ENCODE measurements around the gene UTS2.
A peak's percentile ranks its signal among the peaks of the same experiment; 100 is the strongest.

Gene UTS2

GRCh38 chr1:7810395-7810794 lies 42.5 kb downstream of the UTS2 start:
- no peak overlapping the region for H3K4me3 ChIP-seq (replicated peaks; ENCODE audit: insufficient read depth, low read length)

GRCh38 chr1:7809742-7810141 lies 43.1 kb downstream of the UTS2 start:
- Histone ChIP-seq H3K27ac (replicated peaks) (no peak overlapping the region), H3K27me3 (ENCODE audit: insufficient read depth, poor library complexity, severe bottlenecking) (no peaks in the 10 kb centered on the region), H3K4me3 (replicated peaks; ENCODE audit: insufficient read depth, low read length) (no peak overlapping the region)
- no peak for DNase-seq (ENCODE audit: low read depth in 1 of 2, low spot score in 1 of 2)
- TF ChIP-seq POLR2AphosphoS5 (IDR thresholded peaks at IDR 0.05; ENCODE audit: low read depth) (no peak), GABPA (IDR thresholded peaks at IDR 0.05; ENCODE audit: low read depth) (no peak), REST (IDR thresholded peaks at IDR 0.05; ENCODE audit: insufficient replicate concordance, low read depth) (no peak), CTCF (IDR thresholded peaks at IDR 0.05; ENCODE audit: insufficient read depth, low read length) (no peak), SPI1 (IDR thresholded peaks at IDR 0.05; ENCODE audit: borderline replicate concordance, low read depth) (no peak)

More at GRCh38 chr1:7810395-7810794, 42.5 kb downstream of the UTS2 start:
- no peak overlapping the region for H3K27ac ChIP-seq (replicated peaks)
- H3K27me3 ChIP-seq (ENCODE audit: insufficient read depth, poor library complexity, severe bottlenecking): no peaks in the 10 kb centered on the region
- no peak for DNase-seq (ENCODE audit: low read depth in 1 of 2, low spot score in 1 of 2)
- TF ChIP-seq SPI1 (IDR thresholded peaks at IDR 0.05; ENCODE audit: borderline replicate concordance, low read depth) (no peak), GABPA (IDR thresholded peaks at IDR 0.05; ENCODE audit: low read depth) (no peak), POLR2AphosphoS5 (IDR thresholded peaks at IDR 0.05; ENCODE audit: low read depth) (no peak), CTCF (IDR thresholded peaks at IDR 0.05; ENCODE audit: insufficient read depth, low read length) (no peak), REST (IDR thresholded peaks at IDR 0.05; ENCODE audit: insufficient replicate concordance, low read depth) (no peak)

GRCh38 chr1:7808253-7808844 lies 44.5 kb downstream of the UTS2 start:
- peak in 1 of 2 experiments; percentile 4 for DNase-seq (ENCODE audit: low read depth in 1 of 2, low spot score in 1 of 2)

More at GRCh38 chr1:7808253-7808844, 44.5 kb downstream of the UTS2 start:
- Histone ChIP-seq H3K27ac (replicated peaks) (no peak overlapping the region), H3K4me3 (replicated peaks; ENCODE audit: insufficient read depth, low read length) (no peak overlapping the region), H3K27me3 (ENCODE audit: insufficient read depth, poor library complexity, severe bottlenecking) (no peaks in the 10 kb centered on the region)
- TF ChIP-seq SPI1 (IDR thresholded peaks at IDR 0.05; ENCODE audit: borderline replicate concordance, low read depth): no peak
- peak; percentile 38 for TF ChIP-seq CTCF (IDR thresholded peaks at IDR 0.05; ENCODE audit: insufficient read depth, low read length)

Measured in HL-60 (cell line).